ENCODE data around the gene PPP2R2B. TPM values are rescaled to one million over a fixed set of nuclear protein-coding genes. Genes with fewer than 3 reads are reported as not detected.

Gene PPP2R2B
- total RNA-seq, 4 donors from 2014 or later: 0.20 to 1.9 (median 1.3) TPM

DNA sequence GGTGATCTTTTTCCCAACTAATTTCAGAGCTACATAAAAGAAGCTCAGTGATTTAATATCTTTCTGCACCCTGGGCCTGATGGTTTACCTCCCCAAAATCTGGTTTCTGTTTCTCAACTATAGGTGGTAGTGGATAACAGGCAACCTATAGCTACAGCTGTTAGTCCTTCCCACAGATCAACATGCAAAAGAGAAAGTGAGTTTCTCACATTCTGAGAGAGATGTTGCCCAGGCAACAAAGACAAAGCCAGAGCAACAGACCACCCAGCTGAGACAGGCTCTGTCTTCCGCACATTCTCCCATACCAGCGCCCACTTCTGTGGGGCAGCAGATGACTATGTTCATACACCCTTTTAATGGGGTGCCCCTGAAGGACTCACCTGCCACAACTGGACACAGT, 40.7 kb upstream of the PPP2R2B start:
- no peaks in the 10 kb centered on the region for H3K9me3 ChIP-seq
- TF ChIP-seq EP300 (IDR thresholded peaks at IDR 0.05; ENCODE audit: low read depth): no peak
- no peak for TF ChIP-seq POLR2A (IDR thresholded peaks at IDR 0.05)
- no peaks in the 10 kb centered on the region for H3K4me1 ChIP-seq
- no peaks in the 10 kb centered on the region for H3K36me3 ChIP-seq
- no peak overlapping the region for H3K4me3 ChIP-seq
- in situ Hi-C loops (cut with MboI; ENCODE audit: low pct_ligation_motif_present in 1 of 4, low pct_unique_long_range_greater_than_20kb in 1 of 4, low sequenced_read_pairs in 3 of 4) (no loop called here), intact Hi-C loops (cut with DNase I; ENCODE audit: low total_unique reads) (no loop called here)
- no peak overlapping the region for H3K27ac ChIP-seq
- H3K27me3 ChIP-seq: no peaks in the 10 kb centered on the region
- 86% methylated on average over 2 of the region's 2 CpGs; no CpG with 5 or more reads in 1 of the 2 donors for WGBS, 2 donors (ENCODE audit: low coverage in 1 of 2)
- DNase-seq: no peak

DNA sequence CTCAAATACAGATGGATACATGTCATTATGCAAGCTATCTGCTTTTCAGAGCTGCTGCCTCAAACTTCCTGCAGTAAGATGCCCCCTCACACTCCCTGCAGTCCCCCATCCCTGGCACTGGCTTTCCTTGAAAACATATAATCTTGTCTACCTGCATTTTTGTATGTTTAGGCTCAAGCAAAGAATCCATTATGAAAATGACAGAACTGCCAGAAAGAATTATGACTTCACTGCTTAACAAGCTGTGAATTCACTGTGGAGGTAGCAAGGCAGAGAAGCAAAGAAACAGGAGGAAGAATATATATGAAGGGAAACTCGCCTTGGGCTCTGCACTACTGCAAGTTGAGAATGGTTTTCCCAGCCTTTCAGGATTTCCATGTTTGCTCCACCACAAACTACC, 39.4 kb upstream of the PPP2R2B start:
- no peak for DNase-seq
- intact Hi-C loops (cut with DNase I; ENCODE audit: low total_unique reads): no loop called here
- H3K9me3 ChIP-seq: no peaks in the 10 kb centered on the region
- H3K4me1 ChIP-seq: no peaks in the 10 kb centered on the region
- H3K36me3 ChIP-seq: no peaks in the 10 kb centered on the region
- no peak for TF ChIP-seq POLR2A (IDR thresholded peaks at IDR 0.05)
- no peak for TF ChIP-seq EP300 (IDR thresholded peaks at IDR 0.05; ENCODE audit: low read depth)
- TF ChIP-seq CTCF (IDR thresholded peaks at IDR 0.05): no peak
- TF ChIP-seq POLR2AphosphoS5 (IDR thresholded peaks at IDR 0.05): no peak
- WGBS, 2 donors (ENCODE audit: low coverage in 1 of 2): 33% methylated on average over 1 of the region's 1 CpG; no CpG with 5 or more reads in 1 of the 2 donors
- no peak overlapping the region for H3K4me3 ChIP-seq
- H3K27ac ChIP-seq: no peak overlapping the region
- in situ Hi-C loops (cut with MboI; ENCODE audit: low pct_ligation_motif_present in 1 of 4, low pct_unique_long_range_greater_than_20kb in 1 of 4, low sequenced_read_pairs in 3 of 4): no loop called here
- H3K27me3 ChIP-seq: no peaks in the 10 kb centered on the region

DNA sequence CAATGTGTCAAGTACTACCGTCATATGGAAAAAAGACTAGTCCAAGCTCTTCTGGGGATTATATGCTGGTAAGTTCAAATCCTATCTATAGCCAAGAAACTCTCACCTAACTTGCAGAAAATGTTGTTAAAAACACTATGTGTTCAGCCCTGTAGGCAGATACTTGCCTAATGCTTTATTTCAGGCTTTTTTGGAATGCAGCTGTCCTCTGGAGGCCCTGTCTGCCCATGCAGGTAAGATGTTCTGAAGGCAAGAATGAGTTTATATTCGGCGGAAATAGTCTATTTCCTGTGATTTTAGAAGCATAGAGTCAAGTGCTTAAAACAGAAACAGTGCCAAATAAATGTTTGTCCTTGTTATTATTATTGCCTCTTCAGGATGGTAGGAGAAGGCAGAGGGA, 34.3 kb upstream of the PPP2R2B start:
- WGBS, 2 donors (ENCODE audit: low coverage in 1 of 2): 77 to 96% methylated on average over 2 to 3 of the region's 3 CpGs
- DNase-seq: no peak
- intact Hi-C loops (cut with DNase I; ENCODE audit: low total_unique reads): no loop called here

GRCh38 chr5:146910239-146910638, 31.7 kb upstream of the PPP2R2B start:
- intact Hi-C loops (cut with DNase I; ENCODE audit: low total_unique reads): no loop called here

More for the DNA sequence above, 34.3 kb upstream of the PPP2R2B start:
- H3K27me3 ChIP-seq: no peaks in the 10 kb centered on the region
- H3K9me3 ChIP-seq: no peaks in the 10 kb centered on the region
- H3K4me3 ChIP-seq: no peak overlapping the region
- no peaks in the 10 kb centered on the region for H3K4me1 ChIP-seq
- no peak for TF ChIP-seq POLR2A (IDR thresholded peaks at IDR 0.05)
- no peak for TF ChIP-seq EP300 (IDR thresholded peaks at IDR 0.05; ENCODE audit: low read depth)
- no peak for TF ChIP-seq CTCF (IDR thresholded peaks at IDR 0.05)
- no peak for TF ChIP-seq POLR2AphosphoS5 (IDR thresholded peaks at IDR 0.05)
- in situ Hi-C loops (cut with MboI; ENCODE audit: low pct_ligation_motif_present in 1 of 4, low pct_unique_long_range_greater_than_20kb in 1 of 4, low sequenced_read_pairs in 3 of 4): no loop called here
- H3K27ac ChIP-seq: no peak overlapping the region
- H3K36me3 ChIP-seq: no peaks in the 10 kb centered on the region

More at GRCh38 chr5:146910239-146910638, 31.7 kb upstream of the PPP2R2B start:
- no peak for DNase-seq
- Histone ChIP-seq H3K4me3 (no peak overlapping the region), H3K4me1 (no peaks in the 10 kb centered on the region), H3K27me3 (no peaks in the 10 kb centered on the region), H3K36me3 (no peaks in the 10 kb centered on the region), H3K27ac (no peak overlapping the region), H3K9me3 (no peaks in the 10 kb centered on the region)
- in situ Hi-C loops (cut with MboI; ENCODE audit: low pct_ligation_motif_present in 1 of 4, low pct_unique_long_range_greater_than_20kb in 1 of 4, low sequenced_read_pairs in 3 of 4): no loop called here
- TF ChIP-seq CTCF (IDR thresholded peaks at IDR 0.05): no peak
- TF ChIP-seq POLR2A (IDR thresholded peaks at IDR 0.05): no peak
- no peak for TF ChIP-seq EP300 (IDR thresholded peaks at IDR 0.05; ENCODE audit: low read depth)
- TF ChIP-seq POLR2AphosphoS5 (IDR thresholded peaks at IDR 0.05): no peak

All from transverse colon (tissue), 4 donors.